Ureter (tissue), 1 donor: ENCODE results near the gene DCPS. TPM values are rescaled to one million over a fixed set of nuclear protein-coding genes. Genes with fewer than 3 reads are reported as not detected.
"Not testable (repeated sequence)": the region's sequence is repeated elsewhere in the genome, so short reads cannot be mapped to it uniquely, and the experiment has no call there.

Experiments
- DNase-seq: peaks from one replicate; pipeline ENCODE4 v3.0.0-alpha.2; 2020; ENCODE audit warnings: low spot score
- total RNA-seq: library from RNA; stranded (reverse); gene quantifications from one replicate; pipeline ENCODE4 v1.2.4, GENCODE V29; 2023
- donor health status: DM: yes; HTN: yes; CAD: no.

DCPS gene
- total RNA-seq, 1 donor from 2014 or later, result 23.2 TPM

DNA sequence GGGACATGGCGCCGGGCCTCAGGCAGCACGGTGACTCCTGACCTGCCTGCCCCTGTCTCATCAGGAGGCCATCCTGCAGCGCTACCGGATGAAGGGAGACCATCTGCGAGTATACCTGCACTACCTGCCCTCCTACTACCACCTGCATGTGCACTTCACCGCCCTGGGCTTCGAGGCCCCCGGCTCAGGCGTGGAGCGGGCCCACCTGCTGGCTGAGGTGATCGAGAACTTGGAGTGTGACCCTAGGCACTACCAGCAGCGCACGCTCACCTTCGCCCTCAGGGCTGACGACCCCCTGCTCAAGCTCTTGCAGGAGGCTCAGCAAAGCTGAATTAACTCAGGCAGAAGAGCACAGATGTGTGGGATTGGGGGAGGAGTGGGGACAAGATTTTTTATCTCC, 41.4 kb downstream of the DCPS start:
- DNase-seq, result no peak

- no peak for DNase-seq
Measured at GRCh38 chr11:126345759-126346585, 42.1 kb downstream of the DCPS start.

DNA sequence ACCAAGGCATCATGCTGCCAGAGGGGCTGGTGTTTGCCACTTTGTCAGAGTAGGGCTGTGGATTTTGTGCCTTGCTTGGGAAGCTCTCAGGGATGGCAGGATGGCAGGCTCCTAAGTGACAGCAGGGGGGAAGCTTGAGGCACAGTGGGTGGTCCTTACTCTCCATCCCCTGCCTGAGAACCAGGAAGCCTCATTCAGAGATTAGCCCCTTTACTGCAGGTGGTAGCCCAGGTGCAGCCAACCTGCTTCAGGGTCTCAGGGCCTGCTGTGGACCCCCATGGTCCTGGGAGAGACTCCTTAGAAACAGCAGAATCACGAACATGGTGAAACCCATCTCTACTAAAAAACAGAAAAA, 42.7 kb downstream of the DCPS start:
- no peak for DNase-seq

DNA sequence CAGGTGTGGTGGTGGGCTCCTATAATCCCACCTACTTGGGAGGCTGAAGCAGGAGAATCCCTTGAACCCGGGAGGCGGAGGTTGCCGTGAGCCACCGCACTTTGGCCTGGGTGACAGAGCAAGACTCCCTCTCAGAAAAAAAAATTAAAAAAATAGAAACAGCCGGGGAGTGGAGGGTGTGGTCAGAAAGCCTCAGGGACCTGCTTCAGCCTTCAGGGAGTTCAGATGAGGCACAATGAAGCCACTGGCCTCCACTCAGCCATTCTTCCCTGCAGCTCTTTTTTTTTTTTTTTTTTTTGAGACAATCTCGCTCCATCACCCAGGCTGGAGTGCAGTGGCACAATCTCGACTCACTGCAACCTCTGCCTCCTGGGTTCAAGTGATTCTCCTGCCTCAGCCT, 43.1 kb downstream of the DCPS start:
- DNase-seq, result not testable (repeated sequence)

DNA sequence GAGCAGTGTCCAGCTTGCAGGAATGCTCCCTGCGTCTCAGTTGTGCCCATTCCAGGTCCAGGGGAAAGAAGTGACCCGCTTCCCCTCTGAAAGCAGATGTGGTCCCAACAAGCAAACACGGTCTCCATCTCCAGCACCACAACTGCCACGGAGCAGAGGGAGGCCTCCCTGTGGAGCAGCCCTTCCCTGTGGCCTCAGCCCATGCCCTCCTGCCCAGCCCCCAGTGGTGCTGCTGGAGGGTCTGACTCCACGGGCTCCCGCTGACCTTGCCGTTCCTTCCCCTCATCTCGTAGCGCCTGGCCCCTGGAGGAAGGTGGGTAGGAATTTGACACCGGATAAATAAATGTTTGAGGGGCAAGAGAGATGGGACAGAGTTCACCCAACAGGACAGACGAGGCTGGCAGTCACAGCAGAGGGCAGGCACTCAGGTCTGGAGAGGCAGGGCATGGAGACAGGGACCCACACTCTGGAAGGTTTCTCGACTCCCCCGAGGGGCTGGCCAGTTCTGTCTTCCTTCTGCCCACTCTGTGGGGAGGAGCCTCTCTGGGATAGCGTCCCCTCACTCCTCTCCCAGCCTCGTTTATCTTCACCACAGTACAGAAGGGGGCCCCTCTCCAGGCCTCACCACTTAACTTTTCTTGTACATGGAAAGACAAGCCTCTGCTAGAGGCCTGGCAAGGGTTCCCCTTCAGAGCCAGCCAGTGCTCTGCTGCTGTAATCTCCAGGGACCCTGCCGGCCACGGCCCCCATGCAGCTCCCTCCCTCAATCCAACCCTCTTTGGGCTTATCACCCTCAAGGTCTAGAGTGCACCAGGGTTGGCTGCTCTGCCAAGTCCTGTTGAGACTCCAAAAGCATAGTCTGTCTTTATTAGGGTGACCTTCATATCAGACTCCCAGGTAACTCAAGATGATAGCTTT, 44.1 kb downstream of the DCPS start:
- DNase-seq, result no peak

DNA sequence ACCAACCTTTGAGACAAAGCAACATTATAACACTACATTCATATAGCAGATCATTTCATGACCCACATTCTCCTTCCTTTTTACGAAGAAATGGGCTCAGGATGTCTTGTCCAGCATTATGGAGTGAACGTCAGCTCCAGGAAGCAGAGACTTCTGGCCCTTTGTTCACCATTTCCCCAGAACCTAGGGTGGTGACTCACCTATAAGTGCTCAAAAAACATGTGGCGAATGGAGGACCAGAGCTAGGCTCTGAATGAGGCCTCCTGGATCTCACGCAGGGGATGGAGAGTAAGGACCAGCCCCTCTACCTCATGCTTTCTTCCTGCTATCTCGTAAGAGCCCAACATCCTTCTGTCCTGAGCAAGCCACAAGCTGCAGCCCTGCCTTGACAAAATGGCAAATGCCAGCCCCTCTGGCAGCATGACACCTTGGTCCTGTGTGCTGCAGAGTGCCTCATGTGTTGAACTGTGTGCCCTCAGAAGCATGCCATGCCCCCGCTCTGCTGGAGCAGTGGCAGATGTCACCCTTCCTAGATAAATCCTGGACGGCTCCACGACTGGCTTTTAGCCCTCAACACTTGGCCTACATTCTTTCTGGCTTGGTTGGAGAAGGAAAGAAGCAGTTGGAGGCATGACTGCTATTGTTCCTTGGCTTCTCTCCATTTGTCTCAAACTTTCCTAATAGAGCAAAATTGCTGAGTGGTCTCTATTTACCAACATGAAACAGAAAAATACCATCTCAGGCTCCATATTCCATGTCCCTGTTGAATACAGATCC, 45.1 kb downstream of the DCPS start:
- DNase-seq, result no peak

DNA sequence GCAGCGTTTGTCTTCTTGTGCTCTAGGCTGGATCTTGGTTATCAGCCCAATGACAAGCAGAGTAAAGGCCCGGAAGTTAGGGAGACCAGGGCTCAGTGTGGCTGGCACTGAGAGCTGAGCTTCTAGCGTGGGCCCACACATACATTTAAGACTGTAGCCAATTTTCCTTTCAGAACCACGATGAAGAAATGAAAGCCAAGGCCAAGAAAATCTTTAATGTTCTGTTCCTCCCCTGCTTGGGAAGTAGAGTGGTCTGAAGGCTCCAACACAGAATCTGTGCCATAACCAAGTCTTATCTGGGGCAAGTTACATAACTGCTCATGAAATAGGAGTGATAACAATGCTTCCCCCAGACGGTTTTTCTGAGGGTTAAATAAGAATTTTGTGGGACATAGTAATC, 47.0 kb downstream of the DCPS start:
- no peak for DNase-seq

- no peak for DNase-seq
Measured at GRCh38 chr11:126352163-126352562, 48.3 kb downstream of the DCPS start.

DNA sequence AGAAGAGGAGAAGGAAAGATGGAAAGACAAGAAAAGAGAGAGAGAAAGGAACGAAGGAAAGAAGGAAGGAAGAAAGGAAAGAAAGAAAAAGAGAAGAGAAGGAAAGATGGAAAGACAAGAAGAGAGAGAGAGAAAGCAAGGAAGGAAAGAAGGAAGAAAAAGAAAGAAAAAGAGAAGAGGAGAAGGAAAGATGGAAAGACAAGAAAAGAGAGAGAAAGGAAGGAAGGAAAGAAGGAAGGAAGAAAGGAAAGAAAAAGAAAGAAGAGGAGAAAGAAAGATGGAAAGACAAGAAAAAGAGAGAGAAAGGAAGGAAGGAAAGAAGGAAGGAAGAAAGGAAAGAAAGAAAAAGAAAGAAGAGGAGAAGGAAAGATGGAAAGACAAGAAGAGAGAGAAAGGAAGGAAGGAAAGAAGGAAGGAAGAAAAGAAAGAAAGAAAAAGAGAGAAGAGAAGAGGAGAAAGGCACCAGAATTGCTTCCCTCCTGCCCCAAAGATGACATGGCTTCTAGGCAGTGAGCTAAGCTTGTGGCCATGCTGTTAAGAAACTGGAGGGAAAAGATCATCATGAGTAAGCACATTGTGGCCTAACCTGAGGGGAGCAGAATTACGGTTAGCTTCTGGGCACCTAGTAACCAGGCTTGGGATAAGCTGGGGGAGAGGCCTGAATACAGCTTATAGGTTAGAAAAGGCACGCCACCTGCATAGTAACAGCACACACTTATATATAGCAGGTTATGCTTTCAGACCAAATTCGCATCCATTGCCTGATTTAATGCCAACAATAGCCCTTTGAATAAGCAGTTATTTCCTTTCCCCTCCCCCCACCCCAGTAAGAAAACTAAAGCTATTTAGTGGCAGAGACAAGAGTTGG, 49.3 kb downstream of the DCPS start:
- no peak for DNase-seq

GRCh38 chr11:126354631-126355323, 50.9 kb downstream of the DCPS start:
- peak; percentile 39 for DNase-seq

DNA sequence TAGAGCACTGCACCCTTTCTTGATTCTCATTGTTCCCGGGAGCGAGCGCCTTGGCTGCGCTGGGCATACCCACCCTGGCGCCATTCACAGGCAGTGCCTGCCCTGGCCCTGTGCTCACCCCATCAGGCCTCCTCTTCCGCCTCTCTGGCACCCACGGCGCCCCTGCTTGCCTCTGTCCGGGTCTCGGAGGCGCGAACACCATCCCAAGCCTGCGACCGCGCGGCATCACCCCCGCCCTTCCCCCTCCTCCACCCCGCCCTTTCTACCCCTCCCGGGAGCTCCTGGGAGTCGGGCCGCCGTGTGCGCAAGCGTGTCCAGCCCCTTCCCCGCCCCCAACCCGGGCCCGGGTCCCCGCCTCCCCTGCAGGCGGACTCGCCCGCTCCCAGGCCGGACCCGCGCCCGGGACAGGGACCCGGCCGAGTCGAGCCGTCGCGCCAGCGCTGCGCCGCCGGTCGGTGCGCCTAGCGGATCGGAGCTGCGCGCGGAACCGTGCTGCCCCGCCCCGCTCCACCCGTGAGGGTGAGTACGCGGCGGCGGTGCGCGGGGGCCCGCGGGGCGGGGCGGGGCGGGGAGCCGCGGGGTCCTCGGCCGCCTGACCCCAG, 51.6 kb downstream of the DCPS start, which contains the start of gene ST3GAL4:
TSS of gene ST3GAL4 (plus strand) at position 363 of the 602 bp plus-strand sequence. CDS start 50,470 bp downstream, outside the sequence.
- DNase-seq, result peak; percentile 85

DNA sequence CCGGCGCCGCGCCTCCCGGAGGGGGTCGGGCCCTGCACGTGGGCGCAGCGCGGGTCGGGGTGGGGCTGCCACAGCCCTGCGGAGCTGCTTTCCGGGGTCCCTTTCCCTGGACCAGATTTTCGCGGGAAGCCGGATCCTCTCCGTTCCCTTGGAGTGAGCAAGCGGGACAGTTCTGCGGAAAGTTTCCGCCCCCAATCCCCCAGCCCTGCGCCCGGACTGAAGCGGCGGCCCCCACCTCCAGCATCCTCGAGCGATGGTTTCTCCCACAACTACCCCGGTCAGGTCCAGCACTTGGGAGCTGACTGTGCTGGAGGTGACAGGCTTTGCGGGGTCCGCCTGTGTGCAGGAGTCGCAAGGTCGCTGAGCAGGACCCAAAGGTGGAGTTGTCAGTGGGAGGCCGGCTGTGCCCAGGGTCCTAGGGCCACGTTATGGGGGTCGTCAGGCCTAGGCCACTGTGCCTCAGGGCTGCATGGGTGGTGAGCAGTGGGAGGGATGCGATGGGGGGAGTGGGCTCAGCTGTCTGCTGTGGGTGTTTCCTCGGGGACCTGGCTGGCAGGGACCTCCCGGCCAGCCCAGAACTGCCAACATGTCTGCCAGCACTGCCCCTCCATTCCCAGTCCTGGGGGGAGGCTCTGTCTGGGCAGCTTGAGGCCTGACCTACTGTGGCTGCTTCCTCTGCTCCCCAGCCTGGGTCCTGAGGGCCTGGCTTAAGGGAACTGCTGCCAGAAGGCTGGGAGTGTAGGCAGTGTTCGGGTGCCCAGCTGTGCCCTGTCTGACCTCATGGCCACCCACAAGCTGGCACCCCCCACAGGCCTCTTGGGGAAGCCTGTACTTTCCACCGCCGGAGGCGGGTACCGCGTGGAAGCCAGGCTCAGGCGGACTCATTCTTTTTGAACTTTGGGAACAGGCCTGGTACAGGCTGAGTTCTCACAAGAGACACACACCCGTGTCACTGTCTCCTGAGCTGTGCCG, 52.4 kb downstream of the DCPS start:
- DNase-seq, result peak; percentile 59

GRCh38 chr11:126357055-126357962, 53.4 kb downstream of the DCPS start:
- peak; percentile 42 for DNase-seq

- DNase-seq, result peak; percentile 42
Measured at GRCh38 chr11:126357969-126358762, 54.3 kb downstream of the DCPS start.

- no peak for DNase-seq
Measured at GRCh38 chr11:126358763-126359160, 54.9 kb downstream of the DCPS start.

- DNase-seq, result peak; percentile 78
Measured at GRCh38 chr11:126359431-126360048, 55.7 kb downstream of the DCPS start.
